Daoy (cell line): ENCODE data around the gene AP1S1. TPM values are rescaled to one million over a fixed set of nuclear protein-coding genes. Genes with fewer than 3 reads are reported as not detected.
A peak's percentile ranks its signal among the peaks of the same experiment; 100 is the strongest.
"Not testable (repeated sequence)": the region's sequence is repeated elsewhere in the genome, so short reads cannot be mapped to it uniquely, and the experiment has no call there.

ENCODE experiments used
- DNase-seq: peaks from one replicate; pipeline ENCODE4 v3.0.0-alpha.2; 2015; ENCODE audit warnings: low read depth
- total RNA-seq: library from RNA; depleted of rRNA; stranded (reverse); fragments of >200 nt; shearing (Covaris generic); gene quantifications from 2 replicates; pipeline ENCODE4 v1.2.3, GENCODE V29; 2014

AP1S1 gene
- total RNA-seq, 1 experiment from 2014 or later, result 320 TPM

DNA sequence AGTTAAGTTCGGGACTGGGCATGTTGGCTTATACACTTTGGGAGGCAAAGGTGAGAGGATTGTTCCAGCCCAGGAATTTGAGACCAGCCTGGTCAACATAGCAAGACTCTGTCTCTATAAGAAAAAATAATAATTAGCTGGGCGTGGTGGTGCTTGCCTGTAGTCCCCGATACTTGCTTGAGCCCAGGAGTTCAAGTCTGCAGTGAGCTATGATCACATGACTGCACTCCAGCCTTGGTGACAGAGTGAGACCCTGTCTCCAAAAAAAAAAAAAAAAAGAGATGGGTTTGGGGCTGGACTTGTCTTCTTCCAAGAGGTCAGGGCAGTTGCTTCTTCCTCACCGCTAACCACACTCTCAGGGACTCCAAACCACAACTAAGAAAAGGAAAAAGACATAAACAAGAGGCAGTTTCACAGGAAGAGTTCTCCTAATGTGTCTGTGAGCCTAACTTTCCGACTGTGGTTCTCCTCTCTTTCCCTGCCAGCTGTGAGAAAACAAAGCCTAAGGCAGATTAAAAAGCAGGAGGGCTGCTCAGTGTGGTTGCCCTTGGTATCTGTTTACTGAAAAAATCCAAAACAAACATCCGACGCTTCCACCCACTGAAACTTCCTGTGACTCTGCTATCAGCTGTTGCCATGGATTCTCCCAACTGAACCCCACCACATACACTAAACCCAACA is 29.8 kb upstream of the AP1S1 start:
- peak; percentile 93 for DNase-seq

DNA sequence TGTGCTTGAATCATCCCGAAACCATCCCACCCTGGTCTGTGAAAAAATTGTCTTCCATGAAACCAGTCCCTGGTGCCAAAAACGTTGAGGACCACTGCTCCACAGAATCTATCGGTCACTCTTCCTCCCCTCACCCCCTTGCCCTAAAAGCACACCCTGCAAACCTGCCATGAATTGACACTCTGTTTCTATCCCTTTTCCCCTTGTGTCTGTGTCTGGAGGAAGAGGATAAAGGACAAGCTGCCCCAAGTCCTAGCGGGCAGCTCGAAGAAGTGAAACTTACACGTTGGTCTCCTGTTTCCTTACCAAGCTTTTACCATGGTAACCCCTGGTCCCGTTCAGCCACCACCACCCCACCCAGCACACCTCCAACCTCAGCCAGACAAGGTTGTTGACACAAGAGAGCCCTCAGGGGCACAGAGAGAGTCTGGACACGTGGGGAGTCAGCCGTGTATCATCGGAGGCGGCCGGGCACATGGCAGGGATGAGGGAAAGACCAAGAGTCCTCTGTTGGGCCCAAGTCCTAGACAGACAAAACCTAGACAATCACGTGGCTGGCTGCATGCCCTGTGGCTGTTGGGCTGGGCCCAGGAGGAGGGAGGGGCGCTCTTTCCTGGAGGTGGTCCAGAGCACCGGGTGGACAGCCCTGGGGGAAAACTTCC is 28.2 kb upstream of the AP1S1 start:
- DNase-seq, result peak; percentile 99

DNA sequence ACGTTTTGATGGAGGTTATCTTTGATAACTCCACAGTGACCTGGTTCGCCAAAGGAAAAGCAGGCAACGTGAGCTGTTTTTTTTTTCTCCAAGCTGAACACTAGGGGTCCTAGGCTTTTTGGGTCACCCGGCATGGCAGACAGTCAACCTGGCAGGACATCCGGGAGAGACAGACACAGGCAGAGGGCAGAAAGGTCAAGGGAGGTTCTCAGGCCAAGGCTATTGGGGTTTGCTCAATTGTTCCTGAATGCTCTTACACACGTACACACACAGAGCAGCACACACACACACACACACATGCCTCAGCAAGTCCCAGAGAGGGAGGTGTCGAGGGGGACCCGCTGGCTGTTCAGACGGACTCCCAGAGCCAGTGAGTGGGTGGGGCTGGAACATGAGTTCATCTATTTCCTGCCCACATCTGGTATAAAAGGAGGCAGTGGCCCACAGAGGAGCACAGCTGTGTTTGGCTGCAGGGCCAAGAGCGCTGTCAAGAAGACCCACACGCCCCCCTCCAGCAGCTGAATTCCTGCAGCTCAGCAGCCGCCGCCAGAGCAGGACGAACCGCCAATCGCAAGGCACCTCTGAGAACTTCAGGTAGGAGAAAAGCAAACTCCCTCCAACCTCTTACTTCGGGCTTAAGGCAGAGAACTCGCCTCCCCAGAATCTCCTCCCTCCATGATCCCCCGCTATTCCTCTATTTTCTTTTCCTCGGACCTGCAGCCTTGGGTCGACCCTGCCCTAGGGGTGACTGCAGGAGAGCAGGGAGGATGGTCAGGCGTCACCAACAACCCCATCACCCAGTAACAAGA is 27.4 kb upstream of the AP1S1 start, which contains the start of gene SERPINE1:
TSS of gene SERPINE1 (plus strand) at position 454 of the 809 bp plus-strand sequence. CDS start 1,290 bp downstream, outside the sequence.
- peak; percentile 100 for DNase-seq

DNA sequence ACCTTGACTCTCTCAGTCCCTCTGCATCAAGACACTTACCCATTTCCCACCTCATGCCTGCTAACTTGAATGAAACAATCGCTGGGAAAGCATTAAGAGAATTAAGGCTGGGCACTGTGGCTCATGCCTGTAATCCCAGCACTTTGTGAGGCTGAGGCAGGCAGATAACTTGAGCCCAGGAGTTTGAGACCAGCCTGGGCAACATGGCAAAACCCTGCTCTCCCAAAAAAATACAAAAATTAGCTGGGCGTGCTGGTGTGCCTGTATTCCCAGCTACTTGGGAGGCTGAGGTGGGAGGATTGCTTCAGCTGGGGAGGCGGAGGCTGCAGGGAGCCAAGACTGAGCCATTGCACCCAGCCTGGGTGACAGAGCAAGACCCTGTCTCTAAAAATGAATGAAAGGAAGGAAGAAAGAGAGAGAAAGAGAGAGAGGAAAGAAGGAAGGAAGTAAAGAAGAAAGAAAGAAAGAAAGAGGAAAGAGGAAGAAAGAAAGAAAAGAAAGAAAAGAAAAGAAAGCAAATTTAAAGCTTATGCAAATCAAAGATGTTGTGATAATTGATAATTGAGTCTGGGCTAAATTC is 26.7 kb upstream of the AP1S1 start:
- DNase-seq, result no peak

DNA sequence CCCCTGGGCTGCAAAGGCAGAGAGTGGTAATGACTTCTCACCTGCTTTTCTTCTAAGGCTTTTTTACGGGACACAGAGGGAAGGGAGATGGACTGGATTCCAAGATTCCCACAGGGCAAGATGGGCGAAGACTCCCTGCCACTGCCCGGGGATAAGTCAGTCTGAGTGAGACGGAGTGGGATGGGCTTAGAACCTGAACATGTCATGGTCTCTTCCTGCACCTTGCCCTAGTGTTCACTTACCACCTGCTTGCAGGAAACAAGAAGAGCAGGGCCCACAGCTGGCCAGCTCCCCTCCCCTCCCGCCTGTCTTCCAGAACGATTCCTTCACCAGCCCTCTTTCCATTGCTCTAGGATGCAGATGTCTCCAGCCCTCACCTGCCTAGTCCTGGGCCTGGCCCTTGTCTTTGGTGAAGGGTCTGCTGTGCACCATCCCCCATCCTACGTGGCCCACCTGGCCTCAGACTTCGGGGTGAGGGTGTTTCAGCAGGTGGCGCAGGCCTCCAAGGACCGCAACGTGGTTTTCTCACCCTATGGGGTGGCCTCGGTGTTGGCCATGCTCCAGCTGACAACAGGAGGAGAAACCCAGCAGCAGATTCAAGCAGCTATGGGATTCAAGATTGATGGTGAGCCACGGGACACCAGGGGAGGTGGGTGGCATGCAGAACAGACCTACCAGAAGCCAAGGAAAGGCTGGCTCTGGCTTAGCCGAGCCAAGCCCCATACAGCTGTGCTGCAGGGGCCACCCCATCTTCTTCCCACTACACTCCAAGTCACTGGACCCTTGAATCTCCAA is 26.0 kb upstream of the AP1S1 start:
- peak; percentile 72 for DNase-seq

DNA sequence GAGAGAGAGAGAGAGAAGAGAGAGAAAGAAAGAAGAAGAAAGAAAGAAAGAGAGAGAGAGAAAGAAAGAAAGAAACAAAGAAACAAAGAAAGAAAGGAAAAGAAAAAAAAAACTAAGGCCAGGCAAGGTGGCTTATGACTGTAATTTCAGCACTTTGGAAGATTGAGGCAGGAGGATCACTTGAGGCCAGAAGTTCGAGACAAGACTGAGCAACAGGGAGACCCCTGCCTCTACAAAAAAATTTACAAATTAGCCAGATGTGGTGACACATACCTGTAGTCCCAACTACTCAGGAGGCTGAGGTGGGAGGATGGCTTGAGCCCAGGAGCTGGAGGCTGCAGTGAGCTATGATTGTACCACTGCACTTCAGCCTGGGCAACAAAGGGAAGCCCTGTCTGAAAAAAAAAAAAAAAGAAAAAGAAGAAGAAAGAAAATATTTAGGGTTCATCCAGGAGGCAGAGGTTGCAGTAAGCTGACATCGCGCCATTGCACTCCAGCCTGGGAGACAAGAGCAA is 24.6 kb upstream of the AP1S1 start:
- no peak for DNase-seq

DNA sequence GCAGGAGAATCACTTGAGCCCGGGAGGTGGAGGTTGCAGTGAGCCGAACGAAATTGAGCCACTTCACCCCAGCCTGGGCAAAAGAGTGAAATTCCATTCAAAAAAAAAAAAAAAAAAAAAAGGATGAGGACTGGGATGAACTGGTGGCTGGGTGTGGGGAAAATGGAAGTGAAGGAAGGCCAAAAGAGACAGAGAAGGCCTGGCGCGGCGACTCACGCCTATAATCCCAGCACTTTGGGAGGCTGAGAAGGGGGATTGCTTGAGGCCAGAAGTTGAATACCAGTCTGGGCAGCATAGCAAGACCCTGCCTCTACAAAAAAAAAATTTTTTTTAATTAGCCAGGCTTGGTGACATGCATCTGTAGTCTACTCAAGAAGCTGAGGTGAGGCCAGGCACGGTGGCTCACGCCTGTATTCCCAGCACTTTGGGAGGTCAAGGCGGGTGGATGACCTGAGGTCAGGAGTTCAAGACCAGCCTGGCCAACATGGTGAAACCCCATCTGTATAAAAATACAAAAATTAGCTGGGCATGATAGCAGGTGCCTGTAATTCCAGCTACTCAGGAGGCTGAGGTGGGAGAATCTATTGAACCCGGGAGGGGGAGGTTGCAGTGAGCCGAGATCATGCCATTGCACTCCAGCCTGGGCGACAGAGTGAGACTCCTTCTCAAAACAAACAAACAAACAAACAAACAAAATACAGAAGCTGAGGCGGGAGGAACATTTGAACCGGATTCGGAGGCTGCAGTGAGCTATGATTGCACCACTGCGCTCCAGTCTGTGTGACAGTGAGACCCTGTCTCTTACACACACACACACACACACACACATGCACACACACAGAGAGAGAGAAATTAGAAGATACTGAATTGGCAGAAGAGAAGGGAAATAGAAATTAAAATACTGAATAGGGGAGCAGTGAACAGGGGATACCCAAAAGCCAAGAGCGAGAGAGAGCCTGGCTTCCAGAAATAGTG is 21.4 kb upstream of the AP1S1 start:
- DNase-seq, result not testable (repeated sequence)

DNA sequence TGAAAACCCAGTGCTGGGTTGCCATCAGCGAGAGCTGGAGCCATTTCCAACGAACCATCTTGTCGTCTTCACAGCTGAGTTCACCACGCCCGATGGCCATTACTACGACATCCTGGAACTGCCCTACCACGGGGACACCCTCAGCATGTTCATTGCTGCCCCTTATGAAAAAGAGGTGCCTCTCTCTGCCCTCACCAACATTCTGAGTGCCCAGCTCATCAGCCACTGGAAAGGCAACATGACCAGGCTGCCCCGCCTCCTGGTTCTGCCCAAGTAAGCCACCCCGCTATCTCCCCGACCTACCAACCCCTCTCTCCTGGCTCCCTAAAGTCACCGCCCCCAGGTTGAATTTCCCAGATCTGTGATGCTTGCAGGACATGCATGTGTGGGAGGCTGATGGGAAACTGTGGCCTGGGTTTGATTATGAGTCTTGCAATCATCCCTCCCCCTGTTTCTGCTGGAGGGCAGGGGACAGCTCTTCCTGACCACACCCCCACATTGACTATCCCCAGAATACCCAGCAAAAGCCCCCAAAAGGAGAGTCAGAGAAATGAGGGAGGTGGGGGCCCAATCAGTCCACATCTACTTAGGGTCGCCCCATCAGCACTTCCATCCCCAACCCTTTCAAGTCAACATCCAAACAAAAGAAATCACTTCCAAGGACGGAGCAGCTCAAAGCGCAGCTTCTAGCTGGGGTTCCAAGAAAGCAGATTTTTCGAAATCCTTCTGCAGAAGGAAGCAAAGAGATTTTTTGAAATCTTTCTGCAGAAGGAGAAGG is 20.5 kb upstream of the AP1S1 start:
- no peak for DNase-seq

DNA sequence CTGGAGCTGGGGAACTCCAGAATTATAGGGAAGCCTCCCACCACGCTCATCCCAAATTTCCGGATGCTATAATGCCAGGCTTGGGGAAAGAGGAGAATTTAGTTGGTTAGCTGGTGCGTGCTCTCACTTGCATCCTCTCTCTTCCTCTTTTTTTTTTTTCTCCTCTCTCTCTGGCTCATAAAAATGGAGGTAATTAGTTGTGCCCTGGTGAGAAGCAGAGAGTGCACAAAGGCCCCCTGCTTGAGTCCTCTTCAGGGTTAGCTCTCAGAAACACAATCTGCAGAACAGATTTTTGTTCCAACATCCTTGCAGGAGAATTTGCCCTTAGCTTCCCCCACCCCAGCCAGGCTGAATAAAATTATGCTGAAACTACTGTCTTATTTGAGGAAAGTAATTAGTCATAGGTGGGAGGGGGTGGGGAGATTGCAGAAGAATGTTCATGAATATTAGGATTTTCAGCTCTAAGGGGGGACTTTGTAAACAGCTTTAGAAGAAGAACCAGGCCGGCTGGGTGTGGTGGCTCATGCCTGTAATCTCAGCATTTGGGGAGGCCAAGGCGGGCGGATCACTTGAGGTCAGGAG is 19.8 kb upstream of the AP1S1 start:
- DNase-seq, result no peak

DNA sequence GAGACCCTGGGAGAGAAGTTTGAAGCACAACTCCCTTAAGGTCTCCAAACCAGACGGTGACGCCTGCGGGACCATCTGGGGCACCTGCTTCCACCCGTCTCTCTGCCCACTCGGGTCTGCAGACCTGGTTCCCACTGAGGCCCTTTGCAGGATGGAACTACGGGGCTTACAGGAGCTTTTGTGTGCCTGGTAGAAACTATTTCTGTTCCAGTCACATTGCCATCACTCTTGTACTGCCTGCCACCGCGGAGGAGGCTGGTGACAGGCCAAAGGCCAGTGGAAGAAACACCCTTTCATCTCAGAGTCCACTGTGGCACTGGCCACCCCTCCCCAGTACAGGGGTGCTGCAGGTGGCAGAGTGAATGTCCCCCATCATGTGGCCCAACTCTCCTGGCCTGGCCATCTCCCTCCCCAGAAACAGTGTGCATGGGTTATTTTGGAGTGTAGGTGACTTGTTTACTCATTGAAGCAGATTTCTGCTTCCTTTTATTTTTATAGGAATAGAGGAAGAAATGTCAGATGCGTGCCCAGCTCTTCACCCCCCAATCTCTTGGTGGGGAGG is 16.5 kb upstream of the AP1S1 start:
- DNase-seq, result no peak

DNA sequence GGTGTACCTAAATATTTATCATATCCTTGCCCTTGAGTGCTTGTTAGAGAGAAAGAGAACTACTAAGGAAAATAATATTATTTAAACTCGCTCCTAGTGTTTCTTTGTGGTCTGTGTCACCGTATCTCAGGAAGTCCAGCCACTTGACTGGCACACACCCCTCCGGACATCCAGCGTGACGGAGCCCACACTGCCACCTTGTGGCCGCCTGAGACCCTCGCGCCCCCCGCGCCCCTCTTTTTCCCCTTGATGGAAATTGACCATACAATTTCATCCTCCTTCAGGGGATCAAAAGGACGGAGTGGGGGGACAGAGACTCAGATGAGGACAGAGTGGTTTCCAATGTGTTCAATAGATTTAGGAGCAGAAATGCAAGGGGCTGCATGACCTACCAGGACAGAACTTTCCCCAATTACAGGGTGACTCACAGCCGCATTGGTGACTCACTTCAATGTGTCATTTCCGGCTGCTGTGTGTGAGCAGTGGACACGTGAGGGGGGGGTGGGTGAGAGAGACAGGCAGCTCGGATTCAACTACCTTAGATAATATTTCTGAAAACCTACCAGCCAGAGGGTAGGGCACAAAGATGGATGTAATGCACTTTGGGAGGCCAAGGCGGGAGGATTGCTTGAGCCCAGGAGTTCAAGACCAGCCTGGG is 15.9 kb upstream of the AP1S1 start:
- DNase-seq, result peak; percentile 100

DNA sequence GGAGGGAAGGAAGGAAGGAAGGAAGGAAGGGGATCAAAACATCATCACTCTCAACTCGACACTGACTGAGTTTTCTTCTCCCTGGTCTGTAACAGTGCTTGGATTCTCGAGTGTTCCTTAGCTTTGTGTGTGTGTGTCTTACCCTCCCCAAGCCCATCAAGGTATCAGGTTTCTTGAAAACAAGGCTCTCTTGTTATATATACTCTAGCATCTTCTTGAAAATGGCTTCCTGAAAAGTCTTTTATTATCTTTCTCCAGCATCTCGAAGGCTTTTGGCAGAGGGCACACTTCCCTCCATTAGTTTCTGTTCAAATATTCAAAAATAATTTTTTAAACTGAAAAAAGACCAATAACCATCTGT is 14.0 kb upstream of the AP1S1 start:
- no peak for DNase-seq

DNA sequence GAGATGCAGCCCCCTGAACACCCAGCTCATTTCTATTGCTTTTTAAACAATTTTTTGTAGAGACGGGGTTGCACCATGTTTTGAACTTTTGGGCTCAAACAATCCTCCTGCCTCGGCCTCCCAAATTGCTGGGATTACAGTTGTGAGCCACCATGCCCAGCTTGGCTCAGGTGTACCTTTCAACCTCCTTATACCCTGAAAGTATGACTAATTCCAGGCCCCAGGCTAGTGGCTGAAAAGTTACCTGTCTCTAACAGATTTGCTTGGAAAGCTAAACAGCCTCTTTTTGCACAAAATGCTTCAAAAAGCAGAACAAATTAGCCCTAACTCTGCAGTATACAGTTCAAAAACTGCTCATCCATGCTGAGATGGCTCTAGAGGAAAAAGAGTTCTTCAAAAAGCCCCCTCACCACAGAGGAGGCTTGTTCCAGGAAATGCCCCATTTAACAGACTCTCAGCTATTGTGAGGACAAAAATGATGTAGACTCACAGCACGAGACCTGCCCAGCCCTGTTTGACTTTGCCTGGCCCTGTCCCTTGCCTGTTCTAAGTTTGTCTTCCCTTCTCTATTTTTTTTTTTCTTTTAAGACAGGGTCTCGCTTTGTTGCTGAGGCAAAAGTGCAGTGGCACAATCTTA is 13.4 kb upstream of the AP1S1 start:
- no peak for DNase-seq

DNA sequence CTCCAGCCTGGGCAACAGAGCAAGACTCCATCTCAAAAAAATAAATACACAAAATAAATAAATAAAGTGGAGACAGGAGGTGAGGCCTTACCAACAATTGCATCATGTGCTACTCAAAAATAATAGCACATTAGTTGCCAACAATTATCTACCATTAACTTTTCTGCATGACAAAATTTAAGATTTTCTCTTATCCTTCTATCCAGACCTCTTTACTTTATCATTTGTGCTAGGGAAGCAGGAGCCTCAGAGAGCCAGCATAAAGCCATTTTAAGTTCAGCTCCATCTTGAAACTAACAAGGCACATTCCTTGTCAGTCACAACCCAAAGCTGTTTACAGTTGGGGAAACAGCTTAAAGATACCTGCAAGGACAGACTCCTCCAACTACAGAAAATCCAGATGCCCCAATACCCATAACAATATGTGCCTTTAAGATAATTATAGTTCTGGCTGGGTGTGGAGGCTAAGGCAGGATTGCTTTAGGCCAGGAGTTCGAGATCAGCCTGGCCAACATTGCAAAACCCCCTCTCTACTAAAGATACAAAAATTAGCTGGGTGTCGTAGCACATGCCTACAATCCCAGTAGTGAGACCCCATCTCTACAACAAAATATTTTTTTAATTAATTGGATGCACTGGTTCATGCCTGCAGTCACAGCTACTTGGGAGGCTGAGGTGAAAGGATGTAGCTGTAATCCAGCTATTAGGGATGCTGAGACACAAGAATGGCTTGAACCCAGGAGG is 2.2 kb upstream of the AP1S1 start:
- DNase-seq, result no peak

DNA sequence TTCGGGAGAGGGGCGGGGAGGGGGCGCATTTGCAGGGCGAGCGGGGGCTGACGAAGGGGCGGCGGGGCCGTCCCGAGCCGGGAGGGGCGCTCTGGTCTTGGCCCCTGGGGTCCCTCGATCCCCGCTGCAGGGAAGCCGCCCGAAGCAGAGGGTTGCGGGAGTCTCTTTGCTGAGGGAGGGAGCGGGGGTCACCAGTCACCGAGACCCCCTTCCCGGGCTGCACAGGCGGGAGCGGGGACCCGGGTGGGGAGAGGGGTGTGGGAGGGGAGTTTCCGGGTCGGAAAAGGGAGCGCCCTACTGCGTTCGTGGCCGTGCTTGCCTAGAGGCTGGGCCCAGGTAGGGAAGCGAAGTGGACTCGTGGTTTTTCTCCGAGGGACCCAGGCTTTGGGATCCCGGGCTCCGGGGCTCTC is 422 bp downstream of the AP1S1 start:
- DNase-seq, result no peak

DNA sequence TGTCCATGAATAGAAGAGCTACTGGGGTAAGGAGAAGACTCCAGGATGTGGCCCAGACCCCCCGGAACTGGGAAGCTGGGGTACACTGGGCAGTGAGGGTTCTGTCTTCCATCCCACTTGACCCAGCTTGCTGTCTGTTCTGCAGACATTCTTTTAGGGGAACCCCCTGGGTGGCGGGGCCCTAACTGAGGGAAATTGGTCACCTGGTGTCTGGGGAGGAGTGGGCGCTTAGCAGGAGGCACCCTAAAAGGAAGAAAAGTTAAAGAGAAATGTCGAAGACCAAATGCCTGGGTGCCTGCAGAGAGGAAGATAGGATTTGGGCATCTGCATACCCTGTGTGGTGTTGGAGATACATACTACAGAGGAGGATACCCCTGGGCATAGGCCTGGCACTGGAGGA is 1.0 kb downstream of the AP1S1 start:
- no peak for DNase-seq

DNA sequence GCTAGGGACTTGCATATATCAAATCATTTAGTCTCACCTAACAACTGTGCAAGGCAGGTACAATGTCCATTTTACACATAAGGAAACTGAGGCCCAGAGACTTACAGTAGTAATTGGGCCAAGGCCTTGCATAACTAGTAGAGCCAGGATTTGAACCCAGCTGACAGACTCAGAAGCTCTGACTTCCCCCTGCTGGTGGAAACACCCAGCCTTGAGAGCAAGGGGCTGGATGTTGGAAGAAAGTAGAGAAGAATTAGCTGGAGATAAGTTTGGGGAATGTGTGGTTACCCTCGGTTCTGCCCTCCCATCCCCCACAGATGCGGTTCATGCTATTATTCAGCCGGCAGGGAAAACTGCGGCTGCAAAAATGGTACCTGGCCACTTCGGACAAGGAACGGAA is 2.0 kb downstream of the AP1S1 start:
- no peak for DNase-seq
